Activated CD8-positive, alpha-beta memory T cell treated with anti-CD3 and anti-CD28 coated beads for 24 hours (primary cell): ENCODE results near the gene C2orf42.
"Not testable (repeated sequence)": the region's sequence is repeated elsewhere in the genome, so short reads cannot be mapped to it uniquely, and the experiment has no call there.

Source experiments
- DNase-seq: peaks from one replicate; pipeline ENCODE4 v3.0.0-alpha.2; 2020

Gene C2orf42

GRCh38 chr2:70131344-70132143, 59.3 kb downstream of the C2orf42 start:
- not testable (repeated sequence) for DNase-seq

GRCh38 chr2:70128005-70128404, 62.8 kb downstream of the C2orf42 start:
- no peak for DNase-seq

- no peak for DNase-seq
These were observed 64.4 kb downstream of the C2orf42 start for GRCh38 chr2:70126413-70126812.

GRCh38 chr2:70125498-70125898, 65.3 kb downstream of the C2orf42 start:
- no peak for DNase-seq

GRCh38 chr2:70124983-70125480, 65.8 kb downstream of the C2orf42 start:
- peak; percentile 90 for DNase-seq

GRCh38 chr2:70123829-70124116, 67.0 kb downstream of the C2orf42 start:
- no peak for DNase-seq

DNA sequence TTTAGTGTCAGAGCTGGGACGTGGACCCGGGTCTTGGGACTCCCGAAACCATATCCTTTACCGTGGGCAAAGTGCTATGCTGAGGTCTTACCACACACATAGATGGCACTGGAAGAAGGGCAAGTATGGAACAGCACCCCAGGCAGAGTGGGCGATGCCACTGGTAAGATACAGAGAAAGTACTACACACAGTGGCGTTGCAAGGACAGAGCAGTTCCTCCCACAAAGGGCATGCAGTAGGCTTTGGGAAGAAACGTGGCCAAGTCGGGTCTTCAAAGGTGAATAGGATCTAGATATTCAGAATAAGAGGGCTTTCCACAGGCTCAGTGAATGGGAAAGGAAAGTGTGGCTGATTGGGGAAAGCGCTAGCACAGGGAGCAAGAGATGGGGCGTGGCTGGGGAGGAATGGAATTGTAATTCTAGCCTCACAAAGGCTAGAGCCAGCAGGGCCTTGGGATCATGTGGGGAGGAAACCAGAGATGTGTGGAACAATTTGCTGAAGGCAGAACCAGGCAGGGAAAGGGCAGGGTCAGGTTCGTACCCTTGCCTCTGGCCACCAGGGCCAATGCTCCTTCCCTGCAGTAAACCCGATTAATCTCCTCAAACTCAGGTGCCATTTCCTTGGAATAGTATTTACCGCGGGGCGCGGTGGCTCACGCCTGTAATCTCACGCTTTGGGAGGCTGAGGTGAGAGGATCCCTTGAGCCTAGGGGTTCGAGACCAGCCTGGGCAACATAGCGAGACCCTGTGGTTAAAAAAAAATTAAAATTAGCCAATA, 67.6 kb downstream of the C2orf42 start:
- DNase-seq = no peak

DNA sequence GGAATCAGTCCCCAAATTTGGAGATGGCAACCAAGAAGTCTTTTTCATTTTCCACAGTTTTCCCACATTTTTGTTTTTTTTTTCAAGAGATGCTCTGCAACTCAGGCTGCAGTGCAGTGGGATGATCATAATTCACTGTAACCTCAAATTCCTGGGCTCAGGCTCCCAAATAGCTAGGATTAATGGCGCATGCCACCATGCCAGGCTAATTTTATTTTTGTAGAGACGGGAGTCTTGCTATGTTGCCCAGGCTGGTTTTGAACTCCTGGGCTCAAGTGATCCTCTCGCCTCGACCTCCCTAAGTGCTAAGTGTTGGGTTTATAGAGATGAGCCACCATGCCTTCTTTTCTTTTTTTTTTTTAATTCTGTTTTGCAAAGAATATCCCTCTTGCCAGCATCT, 68.3 kb downstream of the C2orf42 start:
- no peak for DNase-seq

DNA sequence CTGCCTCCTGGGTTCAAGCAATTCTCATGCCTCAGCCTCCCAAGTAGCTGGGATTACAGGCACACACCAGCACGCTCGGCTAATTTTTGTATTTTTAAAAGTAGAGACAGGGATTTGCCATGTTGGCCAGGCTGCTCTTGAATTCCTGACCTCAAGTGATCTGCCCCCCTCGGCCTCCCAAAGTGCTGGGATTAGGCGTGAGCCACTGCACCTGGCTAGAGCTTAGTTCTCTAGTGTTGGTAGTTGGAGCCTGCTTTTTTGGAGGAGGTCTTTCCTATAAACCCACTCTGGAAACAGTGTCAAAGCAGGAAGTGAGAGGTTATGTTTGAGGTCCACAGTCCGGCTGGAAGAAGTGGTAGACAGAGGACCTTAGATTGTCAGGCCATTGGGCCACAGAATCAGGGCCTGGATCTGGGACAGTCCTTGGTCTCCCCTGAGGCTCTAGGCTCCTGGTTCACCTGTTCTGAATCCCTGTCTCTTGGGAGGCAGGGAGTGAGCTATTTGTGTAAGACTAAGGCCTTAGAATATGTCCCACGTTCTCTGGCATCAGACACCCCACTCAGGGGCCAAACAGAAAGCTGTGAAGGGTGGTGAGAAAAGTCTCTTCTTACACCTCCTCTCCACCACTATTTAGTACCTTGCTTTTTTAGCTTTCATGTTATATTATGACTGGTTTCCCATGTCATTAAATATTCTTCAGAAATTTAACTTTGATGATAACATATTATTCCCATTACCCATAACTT, 69.0 kb downstream of the C2orf42 start:
- no peak for DNase-seq

DNA sequence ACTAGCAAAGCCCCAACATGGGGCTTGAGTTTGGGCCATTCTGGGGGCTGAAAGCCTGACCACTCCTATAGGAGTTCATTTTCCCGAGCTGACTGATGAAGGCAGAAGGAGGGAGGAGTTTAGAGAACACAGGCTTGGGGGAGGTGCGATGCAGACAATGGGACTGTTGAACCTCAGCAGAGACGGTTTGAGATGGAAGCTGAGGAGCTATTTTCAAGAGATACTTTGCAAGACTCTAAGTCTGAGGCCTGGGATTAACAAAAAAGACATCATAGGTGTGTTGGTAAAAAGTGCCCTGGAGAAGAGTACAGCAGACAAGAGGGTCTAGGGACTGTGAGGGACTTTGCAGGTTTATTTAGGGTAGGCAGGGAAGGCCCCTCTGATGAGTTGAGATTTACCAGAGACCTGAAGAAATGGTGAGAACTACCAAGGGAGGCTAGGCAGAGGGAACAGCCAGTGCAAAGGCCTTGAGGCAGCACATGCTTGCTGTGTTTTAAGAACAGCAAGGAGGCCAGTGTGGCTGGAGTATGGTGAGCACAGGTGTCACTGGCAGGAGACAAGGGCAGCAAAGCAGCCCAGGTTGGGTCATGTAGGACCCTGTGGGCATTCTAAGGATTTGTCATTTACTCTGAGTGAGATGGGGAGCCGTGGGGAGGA, 71.9 kb downstream of the C2orf42 start:
- no peak for DNase-seq

DNA sequence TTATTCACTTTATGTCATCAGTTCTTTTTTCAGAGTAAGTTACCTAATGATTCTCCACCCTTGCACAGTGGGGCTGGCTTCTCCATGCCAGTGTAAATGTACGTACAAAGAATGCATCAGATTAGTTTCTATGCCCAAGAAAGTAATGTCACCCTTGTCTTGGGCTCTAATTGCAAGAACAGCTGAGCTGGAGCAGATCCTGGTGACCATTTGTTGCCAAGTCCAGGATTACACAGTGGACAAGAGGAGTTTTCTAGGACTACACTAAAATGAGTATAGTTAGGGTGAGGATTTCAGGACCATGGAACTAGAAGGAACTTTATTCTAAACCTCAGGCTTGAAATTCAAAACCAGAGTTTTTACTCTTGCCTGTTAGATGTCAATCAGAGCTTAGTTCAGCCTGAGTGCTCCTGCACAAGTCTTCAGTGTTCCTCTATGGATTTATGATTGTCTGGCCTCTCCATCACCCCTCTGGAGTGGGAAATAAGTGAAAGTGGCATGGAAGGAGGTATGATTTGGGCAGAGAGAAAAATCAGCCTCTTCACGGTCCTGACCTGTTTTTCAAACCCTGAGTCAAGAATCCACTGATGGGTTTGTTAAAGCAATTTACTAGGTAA, 73.8 kb downstream of the C2orf42 start:
- DNase-seq = no peak

DNA sequence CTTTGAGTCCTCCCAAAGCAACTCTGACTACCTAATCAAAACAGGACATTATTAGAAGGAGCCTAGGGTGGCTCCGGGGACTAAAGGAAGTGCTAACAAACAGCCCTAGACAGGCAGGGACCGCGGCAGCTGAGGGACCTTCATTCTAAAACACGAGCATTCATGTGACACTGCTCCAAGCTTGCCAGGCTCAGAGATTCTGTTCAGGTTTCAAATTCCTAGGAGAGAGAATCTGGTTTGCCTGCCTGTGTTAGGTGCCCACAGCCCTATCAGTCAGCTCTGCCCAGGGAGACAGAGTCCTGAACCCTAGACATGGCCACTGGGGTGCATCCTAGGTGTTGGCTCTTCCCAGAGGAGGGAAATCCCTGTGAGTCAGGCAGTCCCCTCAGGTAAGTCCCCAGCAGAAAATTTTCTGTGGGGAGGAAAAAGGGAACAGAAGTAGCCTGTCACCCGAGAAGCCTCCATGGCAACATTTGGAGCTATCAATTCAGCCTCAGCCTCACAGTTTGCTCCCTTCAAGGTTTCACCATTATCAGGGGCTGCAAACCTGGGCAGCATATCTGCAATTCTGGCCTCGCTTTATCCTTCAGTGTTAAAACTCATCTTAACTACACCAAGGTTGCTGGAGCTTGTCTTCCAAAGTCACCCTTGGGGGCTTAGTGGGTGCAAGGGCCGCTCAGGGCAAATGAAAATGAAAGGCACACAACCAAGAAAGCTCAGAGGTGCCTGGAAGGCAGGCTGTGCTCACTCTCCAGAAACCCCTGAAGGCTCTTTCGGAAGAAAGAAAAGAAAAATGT, 75.0 kb downstream of the C2orf42 start:
- DNase-seq = no peak

GRCh38 chr2:70113359-70114070, 77.3 kb downstream of the C2orf42 start:
- no peak for DNase-seq

DNA sequence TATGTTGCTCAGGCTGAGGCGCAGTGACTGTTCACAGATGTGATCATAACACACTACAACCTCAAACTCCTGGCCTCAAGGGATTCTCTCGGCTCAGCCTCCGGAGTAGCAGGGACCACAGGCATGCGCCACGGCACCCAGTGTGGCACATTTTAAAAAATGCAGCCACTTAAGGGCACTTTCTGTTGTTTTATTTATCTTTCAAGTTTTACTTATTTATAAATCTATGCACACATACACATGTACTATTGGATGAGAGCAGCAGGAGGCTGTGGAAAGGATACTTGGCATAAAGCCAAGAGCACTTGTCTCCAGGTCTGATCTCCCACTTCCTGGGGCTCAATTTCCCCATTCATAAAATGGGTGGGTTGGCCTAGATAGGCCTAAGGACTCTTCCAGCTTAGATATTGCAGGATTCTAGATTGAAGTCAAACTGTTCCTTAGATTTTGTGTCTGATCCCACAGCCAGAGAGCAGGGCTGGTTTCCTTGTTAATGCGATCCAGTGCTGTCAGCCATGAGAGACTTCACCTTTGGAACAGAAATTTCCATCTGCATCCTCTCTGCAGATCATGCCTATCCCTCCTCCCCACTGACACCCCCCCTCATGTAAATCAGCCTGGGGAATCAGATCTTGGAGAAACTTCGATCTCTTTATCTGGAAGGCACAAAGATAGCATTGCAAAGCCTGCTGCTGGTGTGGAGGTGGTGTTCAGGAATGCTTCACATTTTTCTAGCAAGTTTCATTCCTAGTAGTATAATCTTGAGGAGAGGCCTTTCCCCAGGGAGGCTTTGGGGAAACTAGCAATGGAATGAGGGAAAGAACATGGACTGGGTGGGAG, 78.8 kb downstream of the C2orf42 start:
- no peak for DNase-seq

GRCh38 chr2:70110397-70110796, 80.4 kb downstream of the C2orf42 start:
- not testable (repeated sequence) for DNase-seq

GRCh38 chr2:70106138-70106537, 84.7 kb downstream of the C2orf42 start:
- DNase-seq = not testable (repeated sequence)

- no peak for DNase-seq
These were observed 86.3 kb downstream of the C2orf42 start for GRCh38 chr2:70104231-70105111.

- no peak for DNase-seq
These were observed 87.2 kb downstream of the C2orf42 start for GRCh38 chr2:70103531-70104061.
